ENCODE measurements around the gene MAGI1.

DNA sequence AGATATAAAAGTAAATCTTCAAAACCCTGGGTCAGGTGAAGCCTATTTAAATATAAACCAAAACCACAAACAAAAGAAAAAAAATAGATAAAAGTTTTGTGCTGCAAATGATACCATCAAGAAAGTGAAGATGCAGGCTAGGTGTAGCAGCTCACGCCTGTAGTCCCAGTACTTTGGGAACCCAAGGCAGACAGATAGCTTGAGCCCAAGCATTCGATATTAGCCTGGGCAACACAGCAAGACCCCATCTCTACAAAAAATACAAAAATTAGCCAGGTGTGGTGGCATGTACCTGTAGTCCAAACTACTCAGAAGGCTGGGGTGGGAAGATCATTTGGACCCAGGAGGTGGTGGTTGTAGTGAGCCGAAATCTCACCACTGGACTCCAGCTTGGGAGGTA is 164.8 kb downstream of the MAGI1 start:
- TF ChIP-seq, protein P1, sequence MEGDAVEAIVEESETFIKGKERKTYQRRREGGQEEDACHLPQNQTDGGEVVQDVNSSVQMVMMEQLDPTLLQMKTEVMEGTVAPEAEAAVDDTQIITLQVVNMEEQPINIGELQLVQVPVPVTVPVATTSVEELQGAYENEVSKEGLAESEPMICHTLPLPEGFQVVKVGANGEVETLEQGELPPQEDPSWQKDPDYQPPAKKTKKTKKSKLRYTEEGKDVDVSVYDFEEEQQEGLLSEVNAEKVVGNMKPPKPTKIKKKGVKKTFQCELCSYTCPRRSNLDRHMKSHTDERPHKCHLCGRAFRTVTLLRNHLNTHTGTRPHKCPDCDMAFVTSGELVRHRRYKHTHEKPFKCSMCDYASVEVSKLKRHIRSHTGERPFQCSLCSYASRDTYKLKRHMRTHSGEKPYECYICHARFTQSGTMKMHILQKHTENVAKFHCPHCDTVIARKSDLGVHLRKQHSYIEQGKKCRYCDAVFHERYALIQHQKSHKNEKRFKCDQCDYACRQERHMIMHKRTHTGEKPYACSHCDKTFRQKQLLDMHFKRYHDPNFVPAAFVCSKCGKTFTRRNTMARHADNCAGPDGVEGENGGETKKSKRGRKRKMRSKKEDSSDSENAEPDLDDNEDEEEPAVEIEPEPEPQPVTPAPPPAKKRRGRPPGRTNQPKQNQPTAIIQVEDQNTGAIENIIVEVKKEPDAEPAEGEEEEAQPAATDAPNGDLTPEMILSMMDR (IDR thresholded peaks at IDR 0.05 in 8 of 11, conservative IDR thresholded peaks at IDR 0.05 in 3 of 11) = no peak
- TF ChIP-seq POLR2A (IDR thresholded peaks at IDR 0.05) = no peak
